ENCODE results near the gene ADGRV1. TPM values are rescaled to one million over a fixed set of nuclear protein-coding genes. Genes with fewer than 3 reads are reported as not detected.

The ADGRV1 gene
- total and polyA plus RNA-seq, 3 donors from 2014 or later, result 10.8 to 18.0 (median 12.6) TPM

GRCh38 chr5:90533794-90534193 lies 24.8 kb upstream of the ADGRV1 start:
- TF ChIP-seq POLR2A (IDR thresholded peaks at IDR 0.05), result no peak
- TF ChIP-seq CTCF (IDR thresholded peaks at IDR 0.05), result no peak
- Histone ChIP-seq H3K4me1 (peaks cover 9% of the 10 kb centered on the region), H3K27me3 (no peaks in the 10 kb centered on the region), H3K4me3 (no peak overlapping the region), H3K27ac (no peak overlapping the region), H3K9me3 (no peaks in the 10 kb centered on the region), H3K36me3 (ENCODE audit: low read depth, missing control alignments) (no peaks in the 10 kb centered on the region)
- WGBS, 2 donors, result 72 to 74% methylated on average over 3 of the region's 3 CpGs
- no peak for DNase-seq
- intact Hi-C loops (cut with DNase I; ENCODE audit: low total_unique reads), result no loop called here

- no peaks in the 10 kb centered on the region for H3K27me3 ChIP-seq
- peaks cover 9% of the 10 kb centered on the region for H3K4me1 ChIP-seq
- H3K4me3 ChIP-seq, result no peak overlapping the region
- no peaks in the 10 kb centered on the region for H3K36me3 ChIP-seq (ENCODE audit: low read depth, missing control alignments)
- no peak for DNase-seq
- TF ChIP-seq POLR2A (IDR thresholded peaks at IDR 0.05) (no peak), CTCF (IDR thresholded peaks at IDR 0.05) (no peak)
- intact Hi-C loops (cut with DNase I; ENCODE audit: low total_unique reads), result no loop called here
- H3K9me3 ChIP-seq, result no peaks in the 10 kb centered on the region
- WGBS, 2 donors, result 92 to 98% methylated on average over 3 of the region's 3 CpGs
- no peak overlapping the region for H3K27ac ChIP-seq
These were observed 23.7 kb upstream of the ADGRV1 start for GRCh38 chr5:90534922-90535321.

GRCh38 chr5:90542827-90543519 lies 15.6 kb upstream of the ADGRV1 start:
- Histone ChIP-seq H3K9me3 (no peaks in the 10 kb centered on the region), H3K4me1 (no peaks in the 10 kb centered on the region), H3K36me3 (ENCODE audit: low read depth, missing control alignments) (no peaks in the 10 kb centered on the region), H3K27ac (no peak overlapping the region), H3K4me3 (no peak overlapping the region), H3K27me3 (no peaks in the 10 kb centered on the region)
- intact Hi-C loops (cut with DNase I; ENCODE audit: low total_unique reads), result no loop called here
- WGBS, 2 donors, result 71 to 80% methylated on average over 4 of the region's 4 CpGs
- DNase-seq, result no peak
- TF ChIP-seq CTCF (IDR thresholded peaks at IDR 0.05), result no peak
- TF ChIP-seq POLR2A (IDR thresholded peaks at IDR 0.05), result no peak

GRCh38 chr5:90545511-90545910 lies 13.1 kb upstream of the ADGRV1 start:
- no peak overlapping the region for H3K4me3 ChIP-seq
- H3K4me1 ChIP-seq, result no peaks in the 10 kb centered on the region
- no peaks in the 10 kb centered on the region for H3K9me3 ChIP-seq
- 80 to 89% methylated on average over 2 of the region's 2 CpGs for WGBS, 2 donors
- intact Hi-C loops (cut with DNase I; ENCODE audit: low total_unique reads), result no loop called here
- no peaks in the 10 kb centered on the region for H3K36me3 ChIP-seq (ENCODE audit: low read depth, missing control alignments)
- no peaks in the 10 kb centered on the region for H3K27me3 ChIP-seq
- no peak for DNase-seq
- TF ChIP-seq CTCF (IDR thresholded peaks at IDR 0.05), result no peak
- H3K27ac ChIP-seq, result no peak overlapping the region

- 62 to 79% methylated on average over 4 of the region's 4 CpGs for WGBS, 2 donors
These were observed 12.3 kb upstream of the ADGRV1 start for GRCh38 chr5:90546216-90546837.

More at GRCh38 chr5:90546216-90546837, 12.3 kb upstream of the ADGRV1 start:
- no peaks in the 10 kb centered on the region for H3K9me3 ChIP-seq
- H3K4me1 ChIP-seq, result no peaks in the 10 kb centered on the region
- H3K27ac ChIP-seq, result no peak overlapping the region
- TF ChIP-seq CTCF (IDR thresholded peaks at IDR 0.05), result no peak
- H3K4me3 ChIP-seq, result no peak overlapping the region
- no peaks in the 10 kb centered on the region for H3K36me3 ChIP-seq (ENCODE audit: low read depth, missing control alignments)
- H3K27me3 ChIP-seq, result no peaks in the 10 kb centered on the region
- DNase-seq, result no peak
- intact Hi-C loops (cut with DNase I; ENCODE audit: low total_unique reads), result no loop called here
